CD14-positive monocyte (primary cell): ENCODE results near the gene MRPL48. TPM values are rescaled to one million over a fixed set of nuclear protein-coding genes. Genes with fewer than 3 reads are reported as not detected.

Experiments
- DNase-seq, 3 donors: peaks; one replicate each; pipeline ENCODE4 v3.0.0-alpha.2; 2011 to 2022
- H2AFZ ChIP-seq: 2 replicates; pipeline ENCODE4 v1.6.0; 2012; ENCODE audit warnings: mild to moderate bottlenecking, low read depth, low read length, inconsistent platforms; ENCODE audit not compliant: insufficient read depth, poor library complexity, severe bottlenecking
- H3K27ac ChIP-seq, 2 donors: 1 replicate in 1 of 2; 2 replicates in 1 of 2; pipeline ENCODE4 v1.5.1; 2012 to 2013; ENCODE audit warnings: low read length in 2 of 2, control low read depth in 1 of 2, inconsistent platforms in 1 of 2, low read depth in 1 of 2, mild to moderate bottlenecking in 1 of 2
- H3K27me3 ChIP-seq, 2 donors: one replicate each; pipeline versions ENCODE4 v1.6.0 to v1.6.1; 2011 to 2013; ENCODE audit warnings: low read length in 2 of 2; ENCODE audit not compliant: control insufficient read depth in 2 of 2, insufficient read depth in 2 of 2
- H3K36me3 ChIP-seq, 2 donors: replicated peaks in 1 of 2; 1 replicate in 1 of 2; 2 replicates in 1 of 2; pipeline versions ENCODE4 v1.5.1 to v1.6.1; 2012 to 2013; ENCODE audit warnings: low read length in 2 of 2, control low read depth in 1 of 2, inconsistent platforms in 1 of 2, mild to moderate bottlenecking in 1 of 2; ENCODE audit not compliant: insufficient read depth in 2 of 2, control insufficient read depth in 1 of 2
- H3K4me1 ChIP-seq, 2 donors: 1 replicate in 1 of 2; 2 replicates in 1 of 2; pipeline versions ENCODE4 v1.5.1 to v1.6.1; 2012 to 2013; ENCODE audit warnings: low read length in 2 of 2, control low read depth in 1 of 2, inconsistent platforms in 1 of 2, mild to moderate bottlenecking in 1 of 2, moderate library complexity in 1 of 2; ENCODE audit not compliant: insufficient read depth in 2 of 2, control insufficient read depth in 1 of 2
- H3K4me2 ChIP-seq: replicated peaks from 2 replicates; pipeline ENCODE3; 2012; ENCODE audit warnings: low read length, moderate library complexity, mild to moderate bottlenecking; ENCODE audit not compliant: poor library complexity, severe bottlenecking; ENCODE audit errors: extremely low read depth
- H3K4me3 ChIP-seq, 3 experiments: fragments of 200-600 bp in 1 of 3; sonication (generic) in 1 of 3; replicated peaks in 1 of 3; 1 replicate in 2 of 3; 2 replicates in 1 of 3; pipeline ENCODE4 v1.5.1; 2011 to 2013; ENCODE audit warnings: low read length in 3 of 3, mild to moderate bottlenecking in 3 of 3, control low read depth in 2 of 3, low read depth in 2 of 3, inconsistent platforms in 1 of 3, moderate library complexity in 1 of 3
- H3K79me2 ChIP-seq: 2 replicates; pipeline ENCODE4 v1.6.0; 2012; ENCODE audit warnings: mild to moderate bottlenecking, control low read depth, inconsistent platforms, low read length, moderate library complexity; ENCODE audit not compliant: insufficient read depth
- H3K9ac ChIP-seq: 2 replicates; pipeline ENCODE4 v1.6.0; 2017; ENCODE audit warnings: low read length, mild to moderate bottlenecking; ENCODE audit not compliant: insufficient read depth, poor library complexity, severe bottlenecking
- H3K9me3 ChIP-seq, 2 donors: replicated peaks in 1 of 2; 1 replicate in 1 of 2; 2 replicates in 1 of 2; pipeline versions ENCODE4 v1.5.1 to v1.6.1; 2012 to 2013; ENCODE audit warnings: low read length in 2 of 2, control low read depth in 1 of 2; ENCODE audit not compliant: control insufficient read depth in 1 of 2, insufficient read depth in 1 of 2
- H4K20me1 ChIP-seq: 2 replicates; pipeline ENCODE4 v1.6.0; 2012; ENCODE audit warnings: mild to moderate bottlenecking, low read length, control low read depth, moderate library complexity; ENCODE audit not compliant: insufficient read depth
- H3K27ac Mint-ChIP-seq, 7 donors: one replicate each; pipeline ENCODE4 v1.8.0; 2020; ENCODE audit warnings: mild to moderate bottlenecking in 7 of 7, mixed read lengths in 7 of 7, moderate library complexity in 6 of 7, inconsistent platforms in 2 of 7
- H3K27me3 Mint-ChIP-seq, 3 donors: one replicate each; pipeline ENCODE4 v1.8.0; 2021 to 2022; ENCODE audit warnings: low read depth in 3 of 3, mild to moderate bottlenecking in 3 of 3, mixed read lengths in 3 of 3, moderate library complexity in 3 of 3, inconsistent platforms in 1 of 3
- H3K36me3 Mint-ChIP-seq, 2 donors: one replicate each; pipeline ENCODE4 v1.8.0; 2020; ENCODE audit warnings: mixed read lengths in 2 of 2, inconsistent platforms in 1 of 2, mild to moderate bottlenecking in 1 of 2
- H3K4me1 Mint-ChIP-seq: one replicate; pipeline ENCODE4 v1.8.0; 2020; ENCODE audit warnings: mild to moderate bottlenecking, mixed read lengths
- H3K4me3 Mint-ChIP-seq, 2 donors: one replicate each; pipeline ENCODE4 v1.8.0; 2020; ENCODE audit warnings: mild to moderate bottlenecking in 2 of 2, mixed read lengths in 2 of 2, moderate library complexity in 1 of 2
- H3K9me3 Mint-ChIP-seq, 7 donors: one replicate each; pipeline ENCODE4 v1.8.0; 2020 to 2022; ENCODE audit warnings: mixed read lengths in 7 of 7, mild to moderate bottlenecking in 6 of 7, moderate library complexity in 6 of 7, inconsistent platforms in 2 of 7
- CTCF ChIP-seq: fragments of 200-600 bp; IDR thresholded peaks from one replicate; pipeline ENCODE4 v1.8.0; 2022; ENCODE audit warnings: antibody characterized with exemption, mild to moderate bottlenecking
- WGBS: methylation state at CpG from one replicate; pipeline ENCODE4 v1.1.5; 2013; ENCODE audit warnings: missing lambda C conversion rate; ENCODE audit not compliant: insufficient coverage; 5-methylcytosine and 5-hydroxymethylcytosine counted together
- intact Hi-C, 2 donors: fragments of 100-400 bp; cut with micrococcal nuclease; formaldehyde crosslinking; loops; one replicate each; pipeline versions ENCODE4 v1.15.0 to v1.15.1; 2023
- polyA plus RNA-seq, 3 donors: library from polyadenylated mRNA; depleted of rRNA in 1 of 3; unstranded in 2 of 3; stranded (reverse) in 1 of 3; fragments of 300-500 nt in 2 of 3; fragments of >200 nt in 1 of 3; fragmentation: Illumina TruSeq in 2 of 3; gene quantifications; 1 replicate in 2 of 3; 2 replicates in 1 of 3; pipeline ENCODE4 v1.2.3, GENCODE V29; 2012 to 2021

Gene MRPL48
- polyA plus RNA-seq, 3 donors = 17.8 to 43.1 (median 42.9) TPM

DNA sequence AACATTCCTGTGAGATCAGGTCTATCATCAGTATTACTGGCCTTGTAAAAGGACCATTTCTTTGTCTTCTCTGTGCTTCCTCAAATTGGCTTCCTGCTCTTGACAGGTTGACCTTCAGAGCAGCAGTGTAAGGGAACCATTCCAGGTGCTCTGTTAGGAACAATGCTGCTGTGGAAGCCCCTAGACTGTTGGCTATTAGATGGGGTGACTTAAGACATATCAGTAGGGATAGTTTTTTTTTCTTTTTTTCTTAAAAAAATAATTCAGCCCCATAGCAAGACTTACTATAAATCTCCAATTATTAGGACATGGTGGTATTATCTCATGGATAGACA is 51.4 kb downstream of the MRPL48 start:
- Mint-ChIP-seq H3K4me3 (no peak overlapping the region), H3K9me3 (no peaks in the 10 kb centered on the region), H3K27me3 (no peaks in the 10 kb centered on the region), H3K27ac (peak overlapping the region in 1 of 7 donors; percentile 36), H3K36me3 (peaks cover 38 to 41% of the 10 kb centered on the region in 2 donors), H3K4me1 (peaks cover 3% of the 10 kb centered on the region)
- H3K27ac ChIP-seq = no peak overlapping the region
- no peaks in the 10 kb centered on the region for H4K20me1 ChIP-seq
- H3K36me3 ChIP-seq = peaks cover 17 to 51% of the 10 kb centered on the region in 2 donors
- H3K27me3 ChIP-seq = no peaks in the 10 kb centered on the region
- H3K79me2 ChIP-seq = no peaks in the 10 kb centered on the region
- no peak overlapping the region for H3K4me3 ChIP-seq
- no peak for TF ChIP-seq CTCF
- intact Hi-C loops = no loop called here
- no peak for DNase-seq
- H2AFZ ChIP-seq = no peak overlapping the region
- no peaks in the 10 kb centered on the region for H3K4me1 ChIP-seq
- no peak overlapping the region for H3K4me2 ChIP-seq
- no peaks in the 10 kb centered on the region for H3K9me3 ChIP-seq
- no peak overlapping the region for H3K9ac ChIP-seq

DNA sequence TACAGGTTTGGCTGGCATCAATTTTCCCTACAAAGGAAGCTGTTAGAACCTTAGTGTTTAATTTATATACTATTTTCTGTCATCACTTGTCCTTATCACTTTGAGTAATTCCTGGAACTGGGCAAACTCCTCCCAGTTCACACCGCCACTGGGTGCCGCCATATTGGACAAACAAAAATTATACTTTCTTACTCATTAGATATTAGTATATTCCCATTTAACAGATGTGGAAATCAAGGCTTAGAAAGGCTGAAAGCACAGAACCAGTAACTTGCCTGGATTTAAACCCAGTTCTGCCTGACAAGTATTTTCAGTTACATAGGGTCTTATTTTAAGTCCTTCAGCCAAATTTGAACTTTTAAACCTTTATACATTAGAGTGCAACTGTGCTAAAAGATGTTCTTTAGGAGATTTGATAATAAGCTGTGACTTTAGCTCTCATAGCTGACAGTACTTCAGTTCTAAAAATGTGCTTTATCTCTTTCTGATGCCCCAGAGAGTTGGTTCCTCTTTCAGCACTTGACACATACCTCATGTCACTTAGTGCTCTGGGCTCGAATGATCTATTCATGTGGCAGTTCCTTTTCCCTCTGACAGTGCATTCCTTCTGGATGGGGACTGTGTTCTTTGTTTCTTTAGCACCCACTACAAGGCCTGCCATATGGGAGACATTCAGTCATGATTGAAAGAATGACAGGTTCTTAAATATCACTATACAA is 63.5 kb downstream of the MRPL48 start:
- H3K27me3 Mint-ChIP-seq = peaks cover 0 to 3% (median 0%) of the 10 kb centered on the region in 3 donors
- H3K27ac Mint-ChIP-seq = peak overlapping the region in 1 of 7 donors; percentile 20
- Histone ChIP-seq H3K4me2 (no peak overlapping the region), H2AFZ (no peak overlapping the region), H4K20me1 (no peaks in the 10 kb centered on the region), H3K79me2 (no peaks in the 10 kb centered on the region), H3K27me3 (no peaks in the 10 kb centered on the region), H3K27ac (peak overlapping the region in 1 of 2 donors; percentile 0), H3K9ac (no peak overlapping the region), H3K4me1 (no peaks in the 10 kb centered on the region), H3K36me3 (peaks cover 2 to 40% of the 10 kb centered on the region in 2 donors), H3K9me3 (no peaks in the 10 kb centered on the region), H3K4me3 (no peak overlapping the region)
- peaks cover 11% of the 10 kb centered on the region for H3K4me1 Mint-ChIP-seq
- H3K9me3 Mint-ChIP-seq = peaks cover 0 to 7% (median 0%) of the 10 kb centered on the region in 7 donors
- TF ChIP-seq CTCF = no peak
- intact Hi-C loops = no loop called here
- H3K4me3 Mint-ChIP-seq = no peak overlapping the region
- peak in 2 of 3 donors; percentile 6 to 29 for DNase-seq
- peaks cover 32 to 66% of the 10 kb centered on the region in 2 donors for H3K36me3 Mint-ChIP-seq
- no CpG with 5 or more reads among the region's 3 CpGs for WGBS
